ENCODE results near the gene OBSCN.

OBSCN gene

GRCh38 chr1:228316589-228317387 is 108.9 kb downstream of the OBSCN start:
- DNase-seq (ENCODE audit: low spot score), result no peak
- no peak for TF ChIP-seq CTCF (IDR thresholded peaks at IDR 0.05; ENCODE audit: borderline replicate concordance, control extremely low read depth, extremely low read depth, insufficient read depth, missing control alignments)
- in situ Hi-C loops (cut with MboI; ENCODE audit: low sequenced_read_pairs, unreplicated experiment), result no loop called here

- TF ChIP-seq CTCF (IDR thresholded peaks at IDR 0.05; ENCODE audit: borderline replicate concordance, control extremely low read depth, extremely low read depth, insufficient read depth, missing control alignments), result no peak
- in situ Hi-C loops (cut with MboI; ENCODE audit: low sequenced_read_pairs, unreplicated experiment), result no loop called here
- DNase-seq (ENCODE audit: low spot score), result no peak
Measured at GRCh38 chr1:228317411-228317828, 109.6 kb downstream of the OBSCN start.

GRCh38 chr1:228317891-228318810 is 110.3 kb downstream of the OBSCN start:
- no peak for DNase-seq (ENCODE audit: low spot score)
- in situ Hi-C loops (cut with MboI; ENCODE audit: low sequenced_read_pairs, unreplicated experiment), result no loop called here
- TF ChIP-seq CTCF (IDR thresholded peaks at IDR 0.05; ENCODE audit: borderline replicate concordance, control extremely low read depth, extremely low read depth, insufficient read depth, missing control alignments), result no peak

- TF ChIP-seq CTCF (IDR thresholded peaks at IDR 0.05; ENCODE audit: borderline replicate concordance, control extremely low read depth, extremely low read depth, insufficient read depth, missing control alignments), result no peak
- DNase-seq (ENCODE audit: low spot score), result no peak
- in situ Hi-C loops (cut with MboI; ENCODE audit: low sequenced_read_pairs, unreplicated experiment), result no loop called here
Measured at GRCh38 chr1:228318823-228319241, 111.0 kb downstream of the OBSCN start.

- in situ Hi-C loops (cut with MboI; ENCODE audit: low sequenced_read_pairs, unreplicated experiment), result no loop called here
- TF ChIP-seq CTCF (IDR thresholded peaks at IDR 0.05; ENCODE audit: borderline replicate concordance, control extremely low read depth, extremely low read depth, insufficient read depth, missing control alignments), result no peak
- DNase-seq (ENCODE audit: low spot score), result no peak
Measured at GRCh38 chr1:228319352-228320088, 111.7 kb downstream of the OBSCN start.

- in situ Hi-C loops (cut with MboI; ENCODE audit: low sequenced_read_pairs, unreplicated experiment), result no loop called here
- no peak for DNase-seq (ENCODE audit: low spot score)
- TF ChIP-seq CTCF (IDR thresholded peaks at IDR 0.05; ENCODE audit: borderline replicate concordance, control extremely low read depth, extremely low read depth, insufficient read depth, missing control alignments), result no peak
Measured at GRCh38 chr1:228320394-228320793, 112.5 kb downstream of the OBSCN start.
